ENCODE measurements around the gene ADD1. TPM values are rescaled to one million over a fixed set of nuclear protein-coding genes. Genes with fewer than 3 reads are reported as not detected.

ADD1 gene
- total RNA-seq, 1 experiment from 2014 or later = 163 TPM

- H3K18ac ChIP-seq (ENCODE audit: insufficient read length, low read depth, low read length) = no peak overlapping the region
- H3K27me3 Mint-ChIP-seq (ENCODE audit: low read depth) = no peaks in the 10 kb centered on the region
- no peak overlapping the region for H4K5ac ChIP-seq (ENCODE audit: insufficient read length, low read depth, low read length)
- H3K79me2 ChIP-seq (ENCODE audit: insufficient read depth, low read length) = no peaks in the 10 kb centered on the region
- H4K8ac ChIP-seq (replicated peaks; ENCODE audit: insufficient read length, low read depth, low read length) = no peak overlapping the region
- no peaks in the 10 kb centered on the region for H3K4me1 Mint-ChIP-seq
- H2AFZ ChIP-seq (ENCODE audit: low read length) = no peak overlapping the region
- no peak overlapping the region for H3K56ac ChIP-seq (ENCODE audit: insufficient read length, low read depth, low read length)
- H3K27ac ChIP-seq (ENCODE audit: insufficient read length, low read depth, low read length) = no peak overlapping the region
- H2BK120ac ChIP-seq (ENCODE audit: low read depth, low read length, poor library complexity, severe bottlenecking) = no peak overlapping the region
- no peak for DNase-seq
- H2AK5ac ChIP-seq (ENCODE audit: insufficient read length, low read length) = no peak overlapping the region
- H2BK20ac ChIP-seq (ENCODE audit: low read depth, low read length, poor library complexity, severe bottlenecking) = no peak overlapping the region
- no peak overlapping the region for H3K4me3 Mint-ChIP-seq
- no peak overlapping the region for H2BK5ac ChIP-seq (ENCODE audit: insufficient read length, low read length)
- no peak overlapping the region for H2BK15ac ChIP-seq (ENCODE audit: low read depth, low read length)
- peaks cover 57 to 95% (median 81%) of the 10 kb centered on the region in 3 experiments for H3K36me3 Mint-ChIP-seq (ENCODE audit: insufficient read depth in 1 of 3, low read depth in 3 of 3)
- no peaks in the 10 kb centered on the region for H3K27me3 ChIP-seq (ENCODE audit: insufficient read depth, low read length)
- H3K9me3 ChIP-seq (ENCODE audit: control insufficient read depth, low read depth, low read length) = no peaks in the 10 kb centered on the region
- no peaks in the 10 kb centered on the region for H3K79me1 ChIP-seq (ENCODE audit: insufficient read depth, low read depth, low read length, poor library complexity, severe bottlenecking)
- no peak overlapping the region for H3T11ph ChIP-seq (ENCODE audit: low read length)
- H3K9me3 Mint-ChIP-seq = peaks cover 24 to 25% of the 10 kb centered on the region in 2 experiments
- no peak overlapping the region for H3K4ac ChIP-seq (ENCODE audit: low read depth, low read length)
- H3K27ac Mint-ChIP-seq = no peak overlapping the region; a peak in 2 of 7 replicates
- no peak overlapping the region for H2BK12ac ChIP-seq (ENCODE audit: insufficient read length, low read depth, low read length)
- no peak overlapping the region for H3K23ac ChIP-seq (ENCODE audit: insufficient read length, low read depth, low read length)
- H3K4me1 ChIP-seq (ENCODE audit: insufficient read depth, low read length) = no peaks in the 10 kb centered on the region
- H3K9ac ChIP-seq (ENCODE audit: extremely low read depth, insufficient read length, low read length) = no peak overlapping the region
- H4K20me1 ChIP-seq (ENCODE audit: control insufficient read depth, insufficient read depth, insufficient read length) = no peaks in the 10 kb centered on the region
- no peak overlapping the region for H3K4me2 ChIP-seq (ENCODE audit: insufficient read depth, insufficient read length, low read length)
- TF ChIP-seq CTCF (conservative IDR thresholded peaks at IDR 0.05) = no peak
- no peak overlapping the region for H4K91ac ChIP-seq (ENCODE audit: insufficient read length, low read depth, low read length)
- H3K23me2 ChIP-seq (ENCODE audit: insufficient read length, low read depth, low read length, poor library complexity, severe bottlenecking) = no peaks in the 10 kb centered on the region
- WGBS (ENCODE audit: extremely low coverage, insufficient read length, low lambda C conversion rate) = no CpG with 5 or more reads among the region's 16 CpGs
- H3K14ac ChIP-seq (ENCODE audit: insufficient read depth, low read length) = no peak overlapping the region
These were observed 70.8 kb downstream of the ADD1 start for GRCh38 chr4:2914256-2915126.
